SU-DHL-6 (cell line): ENCODE data around the gene PDF.

ENCODE experiments used
- CTCF ChIP-seq: fragments of 200-600 bp; sonication (generic); IDR thresholded peaks from one replicate; pipeline ENCODE4 v1.5.1; 2017; ENCODE audit warnings: antibody characterized with exemption, mild to moderate bottlenecking, low read length, moderate library complexity; ENCODE audit not compliant: insufficient read depth, poor library complexity, severe bottlenecking
- EZH2phosphoT487 ChIP-seq: fragments of 200-600 bp; sonication (generic), shearing (Covaris generic); conservative IDR thresholded peaks from 2 replicates; pipeline ENCODE4 v1.6.1; 2018; ENCODE audit warnings: mild to moderate bottlenecking, antibody characterized with exemption, low read length, moderate library complexity, mixed read lengths

- TF ChIP-seq CTCF (no peak), EZH2phosphoT487 (no peak)
Observed at GRCh38 chr16:69364088-69364487, 33.7 kb upstream of the PDF start.
